KMS-11 (cell line): Measurements from ENCODE around the gene KIAA1958.

ENCODE experiments used
- H2AFZ ChIP-seq: fragments of 200-600 bp; sonication (generic); 2 replicates; pipeline ENCODE4 v1.6.1; 2016; ENCODE audit warnings: antibody characterized with exemption, mixed run types, low read depth
- H3K27ac ChIP-seq: fragments of 200-600 bp; sonication (generic); 2 replicates; pipeline ENCODE4 v1.6.1; 2016; ENCODE audit warnings: mild to moderate bottlenecking, mixed run types
- H3K27me3 ChIP-seq: fragments of 200-600 bp; sonication (generic); 2 replicates; pipeline ENCODE4 v1.6.1; 2017; ENCODE audit warnings: mild to moderate bottlenecking, low read depth, mixed run types, moderate library complexity; ENCODE audit not compliant: insufficient read depth
- H3K36me3 ChIP-seq: fragments of 200-600 bp; sonication (generic); 2 replicates; pipeline ENCODE4 v1.6.1; 2017; ENCODE audit warnings: mild to moderate bottlenecking, mixed run types; ENCODE audit not compliant: insufficient read depth
- H3K4me1 ChIP-seq: fragments of 200-600 bp; sonication (generic); 2 replicates; pipeline ENCODE4 v1.6.1; 2016; ENCODE audit warnings: mild to moderate bottlenecking, low read depth, mixed run types; ENCODE audit not compliant: poor library complexity, severe bottlenecking
- H3K4me2 ChIP-seq: fragments of 200-600 bp; sonication (generic); 2 replicates; pipeline ENCODE4 v1.7.0; 2016; ENCODE audit warnings: mild to moderate bottlenecking, mixed run types
- H3K4me3 ChIP-seq: fragments of 200-600 bp; sonication (generic); IDR thresholded peaks from 2 replicates; pipeline ENCODE4 v1.6.1; 2017; ENCODE audit warnings: low read depth, low read length, mixed read lengths; ENCODE audit not compliant: insufficient read depth
- H3K79me2 ChIP-seq: fragments of 200-600 bp; sonication (generic); 2 replicates; pipeline ENCODE4 v1.6.1; 2016; ENCODE audit warnings: low read depth, mixed run types; ENCODE audit not compliant: insufficient read depth
- H3K9ac ChIP-seq: fragments of 200-600 bp; sonication (generic); 2 replicates; pipeline ENCODE4 v1.6.1; 2016; ENCODE audit warnings: mild to moderate bottlenecking, mixed run types
- H4K20me1 ChIP-seq: fragments of 200-600 bp; sonication (generic); 2 replicates; pipeline ENCODE4 v1.6.1; 2016; ENCODE audit warnings: mild to moderate bottlenecking, mixed run types; ENCODE audit not compliant: insufficient read depth
- TF ChIP-seq, protein P1 (sequence below): fragments of 200-600 bp; sonication (generic); conservative IDR thresholded peaks from 2 replicates; pipeline ENCODE4 v1.6.1; 2017; ENCODE audit warnings: low read depth, mild to moderate bottlenecking, antibody characterized with exemption, low read length, moderate library complexity, mixed read lengths

The KIAA1958 gene

DNA sequence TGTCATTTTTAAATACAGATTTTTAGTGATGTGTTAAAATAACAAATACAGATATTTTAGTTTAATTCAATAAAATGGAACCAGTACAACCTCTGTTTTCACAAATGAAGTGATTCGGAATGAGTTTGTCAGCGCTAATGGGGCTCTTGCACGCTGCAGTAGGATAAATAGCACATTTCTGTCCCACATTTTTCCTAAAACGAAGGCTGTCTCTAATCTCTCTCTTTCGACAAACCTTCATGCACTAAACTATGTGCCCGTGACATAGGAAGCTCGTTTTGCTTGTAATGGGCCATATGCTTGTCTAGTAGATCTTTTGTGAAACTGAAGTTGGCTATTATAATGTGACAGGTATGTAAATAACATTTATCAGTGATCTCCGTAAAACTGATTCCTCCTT, 130.7 kb downstream of the KIAA1958 start:
- Histone ChIP-seq H3K9ac (no peak overlapping the region), H2AFZ (no peak overlapping the region), H3K36me3 (no peaks in the 10 kb centered on the region), H3K79me2 (no peaks in the 10 kb centered on the region), H3K4me1 (no peaks in the 10 kb centered on the region), H3K4me2 (no peak overlapping the region), H3K4me3 (no peak overlapping the region), H3K27me3 (no peaks in the 10 kb centered on the region), H4K20me1 (no peaks in the 10 kb centered on the region), H3K27ac (no peak overlapping the region)
- TF ChIP-seq, protein P1, sequence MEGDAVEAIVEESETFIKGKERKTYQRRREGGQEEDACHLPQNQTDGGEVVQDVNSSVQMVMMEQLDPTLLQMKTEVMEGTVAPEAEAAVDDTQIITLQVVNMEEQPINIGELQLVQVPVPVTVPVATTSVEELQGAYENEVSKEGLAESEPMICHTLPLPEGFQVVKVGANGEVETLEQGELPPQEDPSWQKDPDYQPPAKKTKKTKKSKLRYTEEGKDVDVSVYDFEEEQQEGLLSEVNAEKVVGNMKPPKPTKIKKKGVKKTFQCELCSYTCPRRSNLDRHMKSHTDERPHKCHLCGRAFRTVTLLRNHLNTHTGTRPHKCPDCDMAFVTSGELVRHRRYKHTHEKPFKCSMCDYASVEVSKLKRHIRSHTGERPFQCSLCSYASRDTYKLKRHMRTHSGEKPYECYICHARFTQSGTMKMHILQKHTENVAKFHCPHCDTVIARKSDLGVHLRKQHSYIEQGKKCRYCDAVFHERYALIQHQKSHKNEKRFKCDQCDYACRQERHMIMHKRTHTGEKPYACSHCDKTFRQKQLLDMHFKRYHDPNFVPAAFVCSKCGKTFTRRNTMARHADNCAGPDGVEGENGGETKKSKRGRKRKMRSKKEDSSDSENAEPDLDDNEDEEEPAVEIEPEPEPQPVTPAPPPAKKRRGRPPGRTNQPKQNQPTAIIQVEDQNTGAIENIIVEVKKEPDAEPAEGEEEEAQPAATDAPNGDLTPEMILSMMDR = no peak

DNA sequence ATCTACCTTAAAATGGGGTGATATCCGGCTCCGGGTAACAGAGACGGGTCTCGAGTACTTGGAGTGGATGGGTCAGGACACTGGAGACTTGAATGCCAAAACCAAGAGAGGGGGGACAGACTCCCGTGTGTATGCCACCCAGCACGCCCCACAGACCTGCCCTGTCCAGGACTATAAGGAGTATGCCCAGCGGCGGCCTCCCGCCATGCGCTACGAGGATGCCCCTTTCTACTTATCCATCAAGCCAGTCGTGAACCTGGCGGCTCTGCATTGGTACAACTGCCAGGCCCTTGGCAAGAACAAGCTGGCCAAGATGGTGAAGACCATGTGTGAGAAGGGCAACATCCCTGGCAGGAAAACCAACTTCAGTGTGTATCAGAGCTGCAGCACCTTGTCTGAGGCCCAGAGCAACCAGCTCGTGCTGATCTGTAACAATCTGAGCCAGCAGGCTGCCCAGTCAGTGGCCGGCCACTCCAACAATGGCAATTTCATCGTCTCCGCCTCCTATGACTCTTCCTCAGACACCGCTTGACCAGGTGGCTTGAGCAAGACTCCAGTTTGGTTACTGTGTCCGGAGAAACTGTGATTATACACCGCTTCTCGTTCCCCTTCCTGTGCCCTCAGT, 131.9 kb downstream of the KIAA1958 start:
- H2AFZ ChIP-seq = no peak overlapping the region
- no peak overlapping the region for H3K27ac ChIP-seq
- H3K27me3 ChIP-seq = no peaks in the 10 kb centered on the region
- H3K4me2 ChIP-seq = no peak overlapping the region
- TF ChIP-seq, protein P1 = no peak
- no peaks in the 10 kb centered on the region for H3K4me1 ChIP-seq
- no peak overlapping the region for H3K4me3 ChIP-seq
- H3K36me3 ChIP-seq = no peaks in the 10 kb centered on the region
- no peak overlapping the region for H3K9ac ChIP-seq
- H3K79me2 ChIP-seq = no peaks in the 10 kb centered on the region
- no peaks in the 10 kb centered on the region for H4K20me1 ChIP-seq

DNA sequence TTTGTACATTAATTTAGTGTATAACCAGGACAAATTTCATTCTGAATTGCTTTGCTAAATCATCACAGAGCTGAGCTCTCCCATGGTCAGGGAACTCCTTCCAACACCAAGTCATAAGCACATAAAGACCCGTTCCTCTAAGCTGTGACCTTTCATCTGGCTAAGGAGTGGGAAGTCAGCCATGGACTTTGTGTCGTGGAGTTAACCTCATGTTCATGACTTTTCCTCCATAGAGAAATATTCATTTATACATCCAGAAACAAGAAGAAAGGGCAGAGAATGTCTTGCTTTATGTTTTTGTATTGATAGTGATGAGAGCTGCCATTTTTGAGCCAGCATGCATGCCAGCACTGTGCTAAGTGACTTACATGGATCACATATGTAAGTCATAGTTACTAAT, 133.8 kb downstream of the KIAA1958 start:
- no peaks in the 10 kb centered on the region for H3K79me2 ChIP-seq
- H4K20me1 ChIP-seq = no peaks in the 10 kb centered on the region
- no peak overlapping the region for H3K4me2 ChIP-seq
- H3K36me3 ChIP-seq = no peaks in the 10 kb centered on the region
- no peaks in the 10 kb centered on the region for H3K4me1 ChIP-seq
- TF ChIP-seq, protein P1 = no peak
- no peak overlapping the region for H3K9ac ChIP-seq
- no peak overlapping the region for H3K27ac ChIP-seq
- H3K27me3 ChIP-seq = no peaks in the 10 kb centered on the region
- no peak overlapping the region for H3K4me3 ChIP-seq
- no peak overlapping the region for H2AFZ ChIP-seq

DNA sequence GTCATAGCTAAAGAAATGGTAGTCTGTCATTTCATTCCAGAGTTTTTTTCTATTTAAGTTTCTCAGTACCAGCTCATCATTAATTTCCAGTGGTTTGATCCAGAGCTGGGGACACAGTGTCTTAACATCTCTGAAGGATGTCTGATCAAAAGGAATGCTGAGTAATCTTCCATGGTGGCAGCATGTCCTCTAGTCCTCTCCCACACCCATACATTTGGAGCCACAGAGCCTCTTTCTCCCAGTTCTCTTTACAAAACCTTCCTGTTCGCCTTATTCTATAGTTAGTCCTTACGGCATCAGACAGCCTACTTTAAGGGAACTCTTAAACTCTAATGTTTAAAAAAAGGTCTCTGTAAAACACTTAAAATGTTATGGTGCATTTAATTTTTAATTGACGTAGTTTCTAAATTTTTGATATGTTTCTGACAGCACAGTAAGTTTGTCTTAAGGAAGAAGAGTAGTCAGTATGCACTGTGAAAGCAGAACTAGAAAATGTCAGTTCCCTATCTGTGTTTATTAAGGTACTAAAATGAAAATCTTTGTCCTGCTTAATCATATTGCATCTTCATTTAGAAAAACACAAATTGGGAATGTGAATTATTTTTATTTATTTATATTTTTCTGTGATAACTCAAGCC, 134.5 kb downstream of the KIAA1958 start:
- no peaks in the 10 kb centered on the region for H3K4me1 ChIP-seq
- no peak overlapping the region for H3K27ac ChIP-seq
- no peak overlapping the region for H3K9ac ChIP-seq
- TF ChIP-seq, protein P1 = no peak
- H4K20me1 ChIP-seq = no peaks in the 10 kb centered on the region
- H2AFZ ChIP-seq = no peak overlapping the region
- H3K4me3 ChIP-seq = no peak overlapping the region
- no peak overlapping the region for H3K4me2 ChIP-seq
- no peaks in the 10 kb centered on the region for H3K79me2 ChIP-seq
- H3K36me3 ChIP-seq = no peaks in the 10 kb centered on the region
- H3K27me3 ChIP-seq = no peaks in the 10 kb centered on the region
